GM10266 (cell line): Measurements from ENCODE around the gene SLC26A1.

Source experiments
- DNase-seq: peaks from one replicate; pipeline ENCODE4 v3.0.0; 2012; ENCODE audit errors: extremely low spot score
- CTCF ChIP-seq: IDR thresholded peaks from 2 replicates; pipeline ENCODE4 v1.5.1; 2012; ENCODE audit warnings: mild to moderate bottlenecking, low read depth; ENCODE audit not compliant: control insufficient read depth, insufficient read depth; ENCODE audit errors: missing control alignments

Gene SLC26A1

GRCh38 chr4:967113-968104 is 25.8 kb downstream of the SLC26A1 start:
- no peak for DNase-seq
- no peak for TF ChIP-seq CTCF

- DNase-seq, result no peak
- TF ChIP-seq CTCF, result no peak
These were observed 26.7 kb downstream of the SLC26A1 start for GRCh38 chr4:966266-967112.

- no peak for DNase-seq
These were observed 27.5 kb downstream of the SLC26A1 start for GRCh38 chr4:965766-966134.

GRCh38 chr4:965048-965765 is 28.0 kb downstream of the SLC26A1 start:
- no peak for DNase-seq
- TF ChIP-seq CTCF, result no peak

More at GRCh38 chr4:965766-966134, 27.5 kb downstream of the SLC26A1 start:
- no peak for TF ChIP-seq CTCF

- TF ChIP-seq CTCF, result no peak
- no peak for DNase-seq
These were observed 28.7 kb downstream of the SLC26A1 start for GRCh38 chr4:964346-965025.
